22Rv1 (cell line): Measurements from ENCODE around the gene RBBP4.
"Not testable (repeated sequence)": the region's sequence is repeated elsewhere in the genome, so short reads cannot be mapped to it uniquely, and the experiment has no call there.

ENCODE experiments used
- H3K27ac ChIP-seq: fragments of 450-650 bp; 2 replicates; pipeline ENCODE4 v1.5.1; 2017
- CTCF ChIP-seq: fragments of 450-650 bp; IDR thresholded peaks from 2 replicates; pipeline ENCODE4 v1.5.1; 2017; ENCODE audit warnings: mild to moderate bottlenecking
- ZFX ChIP-seq: fragments of 450-650 bp; IDR thresholded peaks from 2 replicates; pipeline ENCODE4 v1.6.1; 2017; ENCODE audit warnings: antibody characterized with exemption, borderline replicate concordance

Gene RBBP4

GRCh38 chr1:32627596-32628162 is 23.3 kb upstream of the RBBP4 start:
- TF ChIP-seq CTCF: no peak
- no peak for TF ChIP-seq ZFX
- no peak overlapping the region for H3K27ac ChIP-seq

- H3K27ac ChIP-seq: not testable (repeated sequence)
Observed at GRCh38 chr1:32630173-32630572, 20.8 kb upstream of the RBBP4 start.

GRCh38 chr1:32632829-32633228 is 18.2 kb upstream of the RBBP4 start:
- no peak for TF ChIP-seq CTCF
- TF ChIP-seq ZFX: no peak
- no peak overlapping the region for H3K27ac ChIP-seq

- TF ChIP-seq CTCF: no peak
- H3K27ac ChIP-seq: no peak overlapping the region
Observed at GRCh38 chr1:32635508-32636277, 15.3 kb upstream of the RBBP4 start.

- no peak overlapping the region for H3K27ac ChIP-seq
- TF ChIP-seq CTCF (no peak), ZFX (no peak)
Observed at GRCh38 chr1:32636914-32637645, 13.9 kb upstream of the RBBP4 start.

- H3K27ac ChIP-seq: no peak overlapping the region
- TF ChIP-seq ZFX: no peak
- TF ChIP-seq CTCF: no peak
Observed at GRCh38 chr1:32639489-32640075, 11.4 kb upstream of the RBBP4 start.

- not testable (repeated sequence) for H3K27ac ChIP-seq
Observed at GRCh38 chr1:32642292-32642827, 8.6 kb upstream of the RBBP4 start.

- H3K27ac ChIP-seq: no peak overlapping the region
- TF ChIP-seq ZFX: no peak
- TF ChIP-seq CTCF: no peak
Observed at GRCh38 chr1:32644426-32644825, 6.6 kb upstream of the RBBP4 start.
